Frontal cortex (tissue), 4 donors: ENCODE data around the gene LDLRAD4. TPM values are rescaled to one million over a fixed set of nuclear protein-coding genes. Genes with fewer than 3 reads are reported as not detected.

Experiments used
- DNase-seq, 2 donors: peaks; one replicate each; pipeline ENCODE4 v3.0.0; 2012; ENCODE audit warnings: low spot score in 2 of 2
- FAIRE-seq: peaks from 2 replicates; lab custom pipeline; 2012; peaks lifted over from hg19 to GRCh38; lab: Jason Lieb, UNC
- total RNA-seq: library from RNA; depleted of rRNA; stranded (reverse); fragments of >200 nt; gene quantifications from one replicate; pipeline ENCODE4 v1.2.3, GENCODE V29; 2014
- donor health status: control.
- donor health status: control.
- donor health status: control.

The LDLRAD4 gene
- total RNA-seq, 1 donor from 2014 or later, result 60.7 TPM

DNA sequence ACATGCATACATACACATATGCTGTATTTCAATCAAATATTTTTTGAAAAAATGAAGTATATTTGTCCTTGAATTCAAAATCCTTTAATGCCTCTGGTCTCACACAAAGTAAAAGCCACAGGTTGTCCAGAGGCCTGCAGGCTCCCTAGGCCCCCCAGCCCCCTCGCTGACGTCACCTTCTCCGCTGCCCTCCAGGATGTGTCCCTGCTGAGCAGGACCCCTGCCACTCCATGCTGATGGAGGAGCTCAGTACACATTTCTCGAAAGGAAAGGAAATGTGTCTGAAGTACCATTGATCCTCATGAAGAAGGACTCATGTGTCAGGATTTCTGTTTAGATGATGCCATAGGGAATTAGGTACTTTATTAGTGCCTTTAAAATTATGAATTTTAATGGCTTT is 212.1 kb downstream of the LDLRAD4 start:
- no peak for FAIRE-seq
- DNase-seq, result no peak

DNA sequence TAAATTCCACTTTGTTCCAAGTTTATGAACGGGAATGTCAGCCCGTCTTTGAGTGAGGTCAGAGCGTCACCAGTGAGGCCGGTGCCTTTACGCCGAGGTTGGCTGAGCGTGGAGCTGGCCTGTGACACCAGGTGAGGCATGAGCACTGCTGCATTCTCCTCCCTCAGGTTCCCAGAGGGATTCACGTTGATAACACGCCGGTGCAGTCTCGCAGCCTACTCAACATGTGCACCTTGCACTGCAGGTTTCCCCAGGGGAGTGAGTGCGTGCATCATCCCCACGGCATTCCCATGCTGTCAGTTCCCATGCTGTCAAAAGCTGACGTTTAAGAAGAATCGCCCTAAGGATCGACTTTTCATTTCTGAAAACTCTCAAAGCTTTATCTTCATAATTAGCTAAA is 213.3 kb downstream of the LDLRAD4 start:
- DNase-seq (no peak), FAIRE-seq (no peak)

DNA sequence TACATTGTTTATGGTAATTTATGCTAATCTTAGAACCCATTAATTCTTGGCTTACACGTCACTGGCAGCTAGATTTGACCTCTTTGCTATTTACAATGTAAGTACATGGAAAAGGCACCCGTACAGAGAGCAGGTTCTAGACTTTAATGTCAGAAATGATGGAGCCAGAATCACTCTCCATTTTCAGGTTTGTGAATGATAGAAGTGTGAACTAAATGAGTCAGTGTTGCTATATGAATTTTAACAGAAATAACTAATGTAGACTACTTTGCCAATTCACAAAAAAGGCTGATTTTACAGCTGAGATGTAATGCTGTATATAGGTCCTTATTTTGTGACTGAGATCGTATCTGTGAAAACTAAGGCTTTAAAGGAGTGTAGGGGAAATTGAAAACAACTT is 214.6 kb downstream of the LDLRAD4 start:
- FAIRE-seq (no peak), DNase-seq (no peak)

DNA sequence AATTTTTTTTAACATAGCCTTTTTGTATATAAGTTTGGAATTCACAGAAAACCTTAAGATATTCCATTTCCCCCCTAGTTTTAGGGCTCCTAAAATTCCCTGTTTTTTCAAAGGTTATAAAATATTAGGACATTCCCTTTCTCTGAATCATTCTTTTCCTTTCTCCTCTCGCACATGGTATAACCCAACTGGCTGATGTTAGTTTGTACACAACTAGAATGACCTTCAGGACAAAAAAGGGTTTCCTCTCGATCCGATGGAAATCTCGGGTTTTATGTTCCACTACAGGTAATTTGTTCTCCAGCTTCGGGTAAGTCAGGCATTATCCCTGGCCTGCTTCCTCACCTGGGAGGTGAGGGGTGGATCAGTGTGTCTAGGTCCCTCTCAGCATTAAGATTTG is 215.1 kb downstream of the LDLRAD4 start:
- DNase-seq (no peak), FAIRE-seq (no peak)

DNA sequence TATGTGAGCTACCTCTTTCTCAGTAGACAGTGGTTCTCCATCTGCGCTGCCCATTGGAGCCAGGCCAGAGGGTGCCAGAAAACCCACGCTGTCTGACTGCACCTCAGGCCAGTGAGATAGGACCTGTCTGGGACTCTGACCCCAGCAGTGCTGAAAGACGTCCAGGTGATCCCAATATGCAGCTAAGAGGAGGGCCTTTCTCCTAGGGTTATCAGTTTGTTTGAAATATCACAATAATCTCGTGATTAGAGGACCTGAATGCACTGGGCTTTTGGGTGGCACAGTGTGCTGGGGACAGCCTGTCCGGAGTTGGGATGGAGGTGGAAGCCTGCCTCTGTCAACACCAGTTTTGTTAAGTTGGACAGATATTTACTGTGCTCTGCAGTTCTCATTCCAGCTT is 216.3 kb downstream of the LDLRAD4 start:
- no peak for FAIRE-seq
- no peak for DNase-seq

DNA sequence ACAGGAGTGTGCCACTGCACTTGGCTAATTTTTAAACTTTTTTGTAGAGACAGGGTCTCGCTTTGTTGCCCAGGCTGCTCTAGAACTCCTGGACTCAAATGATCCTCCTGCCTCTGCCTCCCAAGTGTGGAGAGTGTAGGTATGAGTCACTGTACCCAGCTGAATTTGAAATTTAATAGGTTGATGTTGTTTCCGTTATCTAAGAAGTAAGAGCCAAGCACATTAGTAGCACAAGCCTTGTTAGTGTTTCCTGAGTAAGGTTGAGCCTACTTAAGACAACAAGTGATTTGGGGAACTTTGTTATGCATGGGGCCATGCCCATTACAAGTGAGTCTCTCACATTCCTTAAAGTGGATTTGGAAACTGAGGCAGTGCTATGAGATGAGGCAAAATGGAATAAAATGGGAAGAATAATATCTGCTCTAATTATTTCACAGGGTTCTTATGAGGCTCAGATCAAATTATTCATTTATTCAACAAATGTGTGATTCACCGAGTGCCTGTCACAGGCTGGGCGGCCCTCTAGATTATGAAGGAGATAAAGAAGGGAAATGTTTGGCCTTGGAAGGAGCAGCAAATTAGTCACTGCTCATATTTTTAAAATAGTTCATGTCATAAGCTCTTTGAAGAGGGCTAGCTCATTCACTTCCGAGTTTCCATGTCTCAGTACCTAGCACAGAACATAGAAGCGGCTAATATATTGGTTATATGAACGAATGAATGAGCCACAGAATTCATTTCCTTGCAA is 217.2 kb downstream of the LDLRAD4 start:
- no peak for DNase-seq
- FAIRE-seq, result no peak

DNA sequence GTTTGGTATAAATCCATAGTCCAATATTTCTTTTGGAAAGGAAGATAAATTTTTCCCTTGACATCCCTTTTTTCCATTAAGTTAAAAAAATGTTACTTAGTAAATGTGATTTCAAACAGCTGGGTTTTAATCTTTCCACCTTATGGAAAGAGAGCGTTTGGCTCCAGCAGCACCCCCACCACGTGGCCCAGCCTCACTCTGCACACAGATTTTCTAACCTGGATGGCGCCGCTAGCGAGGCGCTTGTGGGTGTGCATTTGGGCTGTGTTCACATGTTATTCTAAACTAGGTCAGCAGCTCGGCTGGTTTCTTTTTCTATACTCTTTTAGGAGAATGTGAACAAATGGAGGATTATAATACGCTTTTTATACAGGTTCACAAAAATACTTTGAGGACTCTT is 218.0 kb downstream of the LDLRAD4 start:
- FAIRE-seq (no peak), DNase-seq (no peak)

DNA sequence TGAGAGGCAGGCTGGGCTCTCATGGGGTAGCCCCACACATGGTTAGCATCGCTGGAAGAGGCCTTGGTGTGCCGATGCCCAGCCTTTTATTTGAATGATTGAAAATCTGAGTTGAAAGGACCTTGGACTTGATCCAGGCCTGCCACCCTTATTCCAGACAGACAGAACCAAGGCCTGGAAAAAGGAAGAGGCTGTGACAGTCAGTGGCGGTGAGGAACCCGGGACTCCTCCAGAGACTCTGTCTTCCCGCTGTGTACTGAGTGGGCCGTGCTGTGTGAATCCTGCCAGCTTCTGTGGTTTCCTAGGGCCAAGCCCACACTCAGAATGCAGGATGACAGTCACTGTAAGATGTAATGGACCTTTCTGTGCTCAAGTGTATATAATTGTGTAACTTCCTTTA is 218.5 kb downstream of the LDLRAD4 start:
- FAIRE-seq (no peak), DNase-seq (no peak)

DNA sequence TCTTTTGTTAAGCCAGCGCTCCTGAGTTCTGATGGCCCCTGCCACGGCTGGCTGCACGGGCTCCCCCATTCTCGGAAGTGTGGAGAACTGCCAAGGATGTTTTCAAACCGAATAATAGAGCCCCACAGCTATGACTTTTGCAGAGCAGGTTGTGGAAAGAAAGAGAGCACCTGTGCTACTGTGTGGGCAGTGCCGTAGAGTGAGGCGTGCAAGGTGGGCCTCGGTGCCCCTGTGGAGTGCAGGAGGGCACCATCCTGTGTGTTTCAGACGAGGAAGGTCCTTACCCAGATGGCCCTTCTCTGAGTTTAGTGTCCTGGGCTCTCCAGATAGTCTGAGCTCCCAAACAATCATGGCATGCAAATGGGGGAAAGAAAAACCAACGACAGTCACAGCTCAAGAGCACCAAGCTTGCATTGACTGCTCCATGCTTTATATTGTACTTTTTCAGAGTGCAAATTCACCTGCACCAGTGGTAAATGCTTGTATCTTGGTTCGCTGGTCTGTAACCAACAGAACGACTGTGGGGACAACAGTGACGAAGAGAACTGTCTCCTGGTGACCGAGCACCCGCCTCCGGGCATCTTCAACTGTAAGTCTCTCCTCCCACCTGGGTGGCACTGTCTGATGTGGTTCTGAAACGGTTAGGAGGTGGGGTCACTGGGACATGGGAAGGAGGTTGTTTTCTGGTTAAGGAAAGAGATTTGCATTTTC is 219.4 kb downstream of the LDLRAD4 start:
- FAIRE-seq, result no peak
- no peak for DNase-seq

DNA sequence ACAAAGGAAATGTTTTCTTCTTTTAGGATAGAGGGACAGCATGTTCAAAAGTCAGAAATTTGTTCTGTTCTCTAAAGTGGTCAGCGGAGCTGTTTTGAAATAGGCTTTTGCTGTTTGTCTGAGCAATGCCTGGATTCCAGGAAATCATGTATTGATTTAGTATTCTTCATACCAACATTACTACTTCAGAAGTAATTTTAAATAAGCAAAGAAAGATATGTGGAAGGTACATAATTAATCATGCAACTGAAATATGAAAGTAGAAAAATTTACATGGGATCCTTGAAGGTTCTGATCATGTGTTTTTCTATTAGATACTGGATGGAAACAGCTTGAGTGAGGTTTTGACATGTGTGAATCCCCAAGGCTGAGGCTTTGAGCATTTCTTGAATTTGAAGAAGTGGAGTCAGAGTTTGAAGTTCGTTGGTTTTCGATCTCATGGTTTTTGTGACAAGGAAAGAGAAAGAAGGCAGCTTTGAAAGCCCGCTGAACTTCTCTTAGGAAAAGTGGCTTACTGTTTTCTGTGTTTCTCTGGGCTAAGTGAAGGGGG is 220.0 kb downstream of the LDLRAD4 start:
- DNase-seq, result no peak

DNA sequence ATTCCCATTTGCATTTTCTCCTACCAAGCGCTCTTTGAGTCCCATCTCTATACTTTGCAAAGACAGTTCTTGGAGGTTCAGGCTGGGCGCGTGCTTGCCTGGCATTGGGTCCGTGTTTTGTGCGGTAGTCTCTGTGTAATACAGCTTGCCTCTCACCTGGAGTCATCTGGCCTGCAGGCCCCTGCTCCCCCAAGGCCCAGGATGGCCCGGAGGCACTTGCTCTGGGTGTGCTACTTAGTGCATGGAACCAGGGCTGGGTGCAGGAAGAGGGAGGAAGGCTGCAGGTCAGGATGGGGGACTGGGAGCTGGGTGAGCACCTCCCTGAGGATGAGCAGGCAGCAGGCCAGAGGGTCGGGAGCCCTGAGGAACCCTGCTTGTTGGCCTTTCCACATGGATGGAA is 220.9 kb downstream of the LDLRAD4 start:
- FAIRE-seq, result no peak
- DNase-seq, result no peak

More for the DNA sequence above, 220.0 kb downstream of the LDLRAD4 start:
- FAIRE-seq, result no peak

DNA sequence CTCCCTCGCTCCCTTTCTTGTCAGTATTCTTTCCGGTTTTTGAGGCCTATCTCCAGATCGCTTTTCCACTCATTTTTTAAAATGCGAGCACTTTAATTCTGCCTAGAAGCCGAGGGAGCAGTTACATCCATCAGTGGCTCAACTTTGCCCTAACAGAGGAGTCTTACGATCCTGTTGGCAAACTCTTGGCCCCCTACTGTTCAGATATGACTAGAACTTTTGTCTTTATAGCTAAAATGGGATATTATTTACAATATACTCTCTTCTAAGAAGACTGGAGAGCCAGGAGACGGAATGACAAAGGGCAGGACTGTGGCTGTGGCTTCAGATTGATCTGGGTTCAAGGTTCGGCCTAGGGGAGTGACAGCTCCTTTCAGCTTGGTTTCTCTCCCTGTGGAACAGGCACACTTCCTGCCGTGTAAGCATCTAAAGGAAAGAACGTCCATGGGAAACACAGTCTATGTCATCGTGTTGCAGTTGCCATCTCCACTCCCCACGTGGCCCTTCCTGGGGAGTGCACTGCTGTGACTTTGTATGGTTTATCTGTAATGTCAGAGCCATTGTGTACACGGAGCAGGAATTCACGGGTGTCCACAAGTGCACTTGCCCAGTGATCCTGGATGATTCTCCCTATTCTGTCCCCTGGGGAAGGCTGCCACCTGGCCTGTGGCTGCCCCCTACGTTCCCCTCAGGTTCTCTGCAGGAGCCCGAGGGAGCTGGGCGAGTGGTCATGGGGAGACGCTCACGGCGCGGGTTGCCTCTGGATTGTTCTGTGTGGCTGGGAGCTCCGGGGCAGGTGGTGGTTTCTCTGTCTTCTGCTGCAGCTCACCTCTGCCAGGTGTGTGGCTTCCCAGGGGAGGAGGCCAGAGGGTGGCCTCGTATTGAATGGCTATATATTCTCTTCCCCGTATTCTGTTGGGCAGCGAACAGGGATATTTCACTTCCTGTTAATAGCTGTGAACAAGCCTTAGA is 222.0 kb downstream of the LDLRAD4 start:
- no peak for FAIRE-seq
- DNase-seq, result no peak

DNA sequence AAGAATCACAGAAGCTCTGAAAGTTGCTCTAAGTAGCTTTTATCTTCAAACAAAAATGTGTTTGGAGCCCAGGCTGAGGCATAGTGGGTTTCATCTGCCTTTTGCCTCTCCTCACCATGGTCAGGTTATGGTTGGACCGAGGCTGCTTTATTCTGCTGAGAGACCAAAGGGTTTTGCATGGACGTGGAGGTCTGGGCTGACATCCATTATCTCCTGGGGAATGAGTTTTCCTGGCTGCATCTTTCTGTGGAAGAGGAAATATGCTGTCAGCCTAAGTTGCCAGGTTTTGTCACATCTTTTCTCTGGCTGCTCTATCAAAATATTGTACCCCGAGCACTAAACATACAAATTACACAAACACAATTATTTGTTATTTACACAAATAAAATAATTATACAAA is 223.2 kb downstream of the LDLRAD4 start:
- DNase-seq (no peak), FAIRE-seq (no peak)

DNA sequence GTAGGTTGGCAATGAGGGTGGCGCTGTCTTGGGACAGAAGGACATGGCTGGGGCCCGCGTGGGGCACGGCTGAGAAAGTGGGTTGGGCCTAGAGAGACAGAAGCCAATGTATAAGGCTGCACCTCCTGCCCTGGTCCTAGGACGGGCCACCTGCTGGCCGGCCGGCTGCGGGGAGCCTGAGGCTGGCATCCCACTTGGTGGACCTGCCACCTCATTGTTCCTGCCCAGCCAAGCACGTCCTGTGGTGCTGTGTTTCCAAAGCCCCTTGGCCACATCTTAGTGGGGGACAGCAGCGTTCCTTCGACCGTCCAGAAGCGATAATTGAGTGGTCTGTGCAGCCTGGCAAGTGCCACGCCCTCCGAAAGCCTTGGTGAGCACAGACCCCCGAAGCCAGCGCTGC is 223.9 kb downstream of the LDLRAD4 start:
- DNase-seq, result no peak
- FAIRE-seq, result no peak

DNA sequence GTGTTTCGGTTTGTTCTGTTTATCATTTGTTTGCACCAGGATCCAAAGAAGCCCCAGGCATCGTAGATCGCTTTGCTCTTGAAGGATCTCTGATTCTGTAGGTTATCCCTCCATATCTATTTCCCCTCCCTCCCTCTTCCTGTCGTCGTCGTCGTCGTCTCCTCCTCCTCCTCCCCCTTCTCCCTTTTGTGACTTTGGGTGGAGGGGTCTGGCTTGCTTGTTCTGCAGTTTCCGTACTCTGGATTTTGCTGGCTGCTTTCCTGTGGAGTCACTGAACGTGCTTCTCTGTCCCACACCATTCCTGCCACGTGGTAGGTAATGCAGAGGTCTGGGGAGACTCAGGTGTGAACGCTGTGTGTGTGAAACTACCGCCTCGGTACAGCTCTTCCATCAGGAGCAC is 225.0 kb downstream of the LDLRAD4 start:
- FAIRE-seq (no peak), DNase-seq (no peak)

DNA sequence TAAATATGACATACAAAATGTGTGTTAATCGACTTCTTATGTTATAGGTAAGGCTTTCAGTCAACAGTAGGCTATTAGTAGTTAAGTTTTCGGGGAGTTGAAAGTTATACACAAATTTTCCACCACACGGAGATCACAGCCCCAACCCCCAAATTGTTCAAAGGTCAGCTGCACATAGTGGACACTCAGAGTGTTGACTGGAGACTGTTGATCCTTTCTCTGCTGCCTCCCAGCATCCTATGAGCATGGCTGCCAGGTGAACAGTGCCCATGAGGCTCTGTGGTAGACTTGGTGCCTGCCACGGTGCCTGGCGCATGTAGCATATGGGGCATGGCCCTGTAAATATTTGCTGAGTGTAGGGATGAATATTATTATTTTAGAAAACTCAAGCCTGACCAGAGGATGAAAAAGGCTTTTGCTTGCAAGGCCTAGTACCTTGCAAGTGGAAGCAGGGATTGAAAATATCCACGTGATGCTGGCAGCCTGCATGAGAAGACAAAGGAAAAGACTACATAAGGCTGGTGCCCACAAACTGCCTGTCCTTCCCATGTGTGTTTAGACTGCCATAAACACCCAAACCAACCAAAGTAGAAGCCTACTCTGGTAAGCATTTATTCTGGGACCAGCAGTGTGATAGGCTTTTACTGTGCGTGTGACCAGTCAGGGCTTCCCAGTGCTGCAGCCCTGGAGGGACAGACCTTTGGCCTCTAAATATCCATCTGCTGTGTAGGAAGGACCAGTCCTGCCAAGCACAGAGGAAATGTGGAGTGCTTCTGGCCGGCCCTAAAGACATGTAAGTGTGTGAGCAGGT is 226.1 kb downstream of the LDLRAD4 start:
- DNase-seq (no peak), FAIRE-seq (no peak)

DNA sequence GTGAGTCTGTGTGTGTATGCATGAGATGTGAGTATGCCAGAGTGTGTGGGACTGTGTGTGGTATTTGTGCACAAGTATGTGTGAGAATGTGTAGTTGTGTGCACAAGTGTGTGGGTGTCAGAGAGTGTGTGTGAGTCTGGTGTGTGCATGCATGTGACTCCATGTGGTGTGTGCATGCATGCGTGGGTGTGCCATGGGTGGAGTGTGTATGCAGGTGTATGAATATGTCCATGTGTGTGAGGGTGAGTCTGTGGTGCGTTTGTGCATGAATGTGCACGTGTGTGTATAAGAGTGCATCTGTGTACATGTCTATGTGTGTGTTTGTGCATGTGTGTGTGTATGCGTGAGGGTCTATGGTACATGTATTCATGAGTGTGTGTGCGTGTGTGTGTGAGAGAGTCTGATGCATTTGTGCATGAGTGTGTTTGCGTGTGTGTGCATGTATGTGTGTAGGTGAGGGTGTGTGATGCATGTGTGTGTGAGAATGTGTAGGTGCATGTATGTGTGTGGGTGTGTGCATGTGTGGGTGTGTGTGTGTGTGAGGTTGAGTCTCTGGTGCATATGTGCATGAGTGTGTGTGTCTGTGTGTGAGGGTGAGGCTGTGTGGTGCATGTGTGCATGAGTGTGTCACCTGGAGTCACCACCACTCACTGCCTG is 226.8 kb downstream of the LDLRAD4 start:
- DNase-seq (no peak), FAIRE-seq (no peak)

DNA sequence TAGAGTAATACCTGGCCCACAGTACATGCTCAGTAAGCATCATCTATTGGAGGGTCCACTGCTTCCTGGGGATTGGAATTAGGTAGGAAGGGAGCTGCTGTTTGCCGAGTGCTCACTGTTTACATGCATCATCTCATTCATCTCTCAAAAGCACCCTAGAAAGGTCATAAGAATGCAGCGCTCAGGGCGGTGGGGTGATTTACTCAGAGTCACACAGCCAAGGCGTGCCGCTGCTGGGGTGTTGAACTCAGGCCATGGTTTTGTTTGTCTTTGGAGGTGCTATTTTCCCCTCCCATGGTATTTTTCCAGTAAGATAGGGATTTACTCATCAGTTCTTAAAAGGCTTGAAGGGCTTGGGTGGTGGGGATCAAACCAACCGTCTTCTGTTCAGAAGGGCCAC is 227.5 kb downstream of the LDLRAD4 start:
- DNase-seq (no peak), FAIRE-seq (no peak)
